Smooth muscle cell (in vitro differentiated cells): ENCODE data around the gene RAB8B. TPM values are rescaled to one million over a fixed set of nuclear protein-coding genes. Genes with fewer than 3 reads are reported as not detected.

Experiments used
- DNase-seq: peaks from one replicate; lab custom pipeline; 2025; ENCODE audit not compliant: unreplicated experiment; lab: John Stamatoyannopoulos, UW
- H2AFZ ChIP-seq: fragments of 200-600 bp; sonication (generic); 2 replicates; pipeline ENCODE4 v1.6.0; 2016; ENCODE audit warnings: antibody characterized with exemption, low read depth, mild to moderate bottlenecking
- H3F3A ChIP-seq: fragments of 200-600 bp; sonication (generic); 2 replicates; pipeline ENCODE4 v1.6.0; 2017; ENCODE audit warnings: antibody characterized with exemption, low read depth
- H3K27ac ChIP-seq: fragments of 200-600 bp; sonication (generic); 2 replicates; pipeline ENCODE4 v1.5.1; 2016; ENCODE audit warnings: low read depth, mild to moderate bottlenecking
- H3K27me3 ChIP-seq: fragments of 200-600 bp; sonication (generic); 2 replicates; pipeline ENCODE4 v1.6.1; 2016; ENCODE audit warnings: low read depth, mild to moderate bottlenecking
- H3K36me3 ChIP-seq: fragments of 200-600 bp; sonication (generic); 2 replicates; pipeline ENCODE4 v1.5.1; 2016; ENCODE audit warnings: low read depth
- H3K4me1 ChIP-seq: fragments of 200-600 bp; sonication (generic); 2 replicates; pipeline ENCODE4 v1.5.1; 2016; ENCODE audit warnings: low read depth
- H3K4me2 ChIP-seq: fragments of 200-600 bp; sonication (generic); 2 replicates; pipeline ENCODE4 v1.6.0; 2016; ENCODE audit warnings: mild to moderate bottlenecking
- H3K4me3 ChIP-seq: fragments of 200-600 bp; sonication (generic); 2 replicates; pipeline ENCODE4 v1.5.1; 2016; ENCODE audit warnings: mild to moderate bottlenecking
- H3K79me2 ChIP-seq: fragments of 200-600 bp; sonication (generic); 2 replicates; pipeline ENCODE4 v1.6.0; 2016; ENCODE audit warnings: low read depth, mild to moderate bottlenecking
- H3K9ac ChIP-seq: fragments of 200-600 bp; sonication (generic); 2 replicates; pipeline ENCODE4 v1.6.0; 2016; ENCODE audit warnings: low read depth
- H3K9me3 ChIP-seq: fragments of 200-600 bp; sonication (generic); replicated peaks from 2 replicates; pipeline ENCODE4 v1.5.1; 2016; ENCODE audit warnings: low read depth
- H4K20me1 ChIP-seq: fragments of 200-600 bp; sonication (generic); 2 replicates; pipeline ENCODE4 v1.6.0; 2016; ENCODE audit warnings: low read depth
- CTCF ChIP-seq: fragments of 200-600 bp; sonication (generic); IDR thresholded peaks from 2 replicates; pipeline ENCODE4 v1.5.1; 2017; ENCODE audit warnings: borderline replicate concordance, mild to moderate bottlenecking, antibody characterized with exemption; ENCODE audit not compliant: insufficient read depth, poor library complexity, severe bottlenecking
- WGBS: methylation state at CpG from one replicate; pipeline ENCODE4 v1.1.7; 2016; ENCODE audit warnings: low lambda C conversion rate; 5-methylcytosine and 5-hydroxymethylcytosine counted together
- polyA plus RNA-seq: library from polyadenylated mRNA; unstranded; fragments of >200 nt; fragmentation: Nextera tagmentation; extraction: Ambion mirVana; gene quantifications from 2 replicates; pipeline ENCODE4 v1.2.1, GENCODE V29; 2016
- total RNA-seq: library from RNA; depleted of rRNA; stranded (reverse); fragments of >200 nt; gene quantifications from 2 replicates; pipeline ENCODE4 v1.2.3, GENCODE V29; 2014

The RAB8B gene
- total and polyA plus RNA-seq, 2 experiments from 2014 or later: 11.5 to 34.7 TPM

- Histone ChIP-seq H3K36me3 (no peaks in the 10 kb centered on the region), H3F3A (no peaks in the 10 kb centered on the region), H3K9ac (no peak overlapping the region), H3K4me3 (no peak overlapping the region), H3K27me3 (no peaks in the 10 kb centered on the region), H3K4me2 (no peak overlapping the region), H3K27ac (no peak overlapping the region), H4K20me1 (no peaks in the 10 kb centered on the region), H3K79me2 (no peaks in the 10 kb centered on the region), H2AFZ (no peak overlapping the region), H3K9me3 (no peaks in the 10 kb centered on the region), H3K4me1 (no peaks in the 10 kb centered on the region)
- WGBS: 95% methylated on average over 5 of the region's 5 CpGs
- TF ChIP-seq CTCF: no peak
- DNase-seq: no peak
These were observed 117.2 kb downstream of the RAB8B start for GRCh38 chr15:63306492-63307073.

GRCh38 chr15:63308491-63308890 is 119.1 kb downstream of the RAB8B start:
- Histone ChIP-seq H3K27ac (no peak overlapping the region), H3K9me3 (no peaks in the 10 kb centered on the region), H3F3A (no peaks in the 10 kb centered on the region), H3K79me2 (no peaks in the 10 kb centered on the region), H3K4me2 (no peak overlapping the region), H4K20me1 (no peaks in the 10 kb centered on the region), H3K36me3 (no peaks in the 10 kb centered on the region), H3K4me3 (no peak overlapping the region), H3K9ac (no peak overlapping the region), H3K4me1 (no peaks in the 10 kb centered on the region), H2AFZ (no peak overlapping the region), H3K27me3 (no peaks in the 10 kb centered on the region)
- WGBS: 77% methylated on average over 4 of the region's 4 CpGs
- DNase-seq: no peak
- no peak for TF ChIP-seq CTCF

GRCh38 chr15:63308947-63309346 is 119.5 kb downstream of the RAB8B start:
- WGBS: 87% methylated on average over 2 of the region's 2 CpGs
- Histone ChIP-seq H3K9ac (no peak overlapping the region), H3F3A (no peaks in the 10 kb centered on the region), H3K9me3 (no peaks in the 10 kb centered on the region), H3K4me2 (no peak overlapping the region), H3K4me1 (no peaks in the 10 kb centered on the region), H2AFZ (no peak overlapping the region), H3K36me3 (no peaks in the 10 kb centered on the region), H4K20me1 (no peaks in the 10 kb centered on the region), H3K27ac (no peak overlapping the region), H3K79me2 (no peaks in the 10 kb centered on the region), H3K27me3 (no peaks in the 10 kb centered on the region), H3K4me3 (no peak overlapping the region)
- DNase-seq: no peak
- TF ChIP-seq CTCF: no peak

- no peak for TF ChIP-seq CTCF
- Histone ChIP-seq H3K9me3 (no peaks in the 10 kb centered on the region), H3K4me3 (no peak overlapping the region), H3K36me3 (no peaks in the 10 kb centered on the region), H3K79me2 (no peaks in the 10 kb centered on the region), H3K4me2 (no peak overlapping the region), H4K20me1 (no peaks in the 10 kb centered on the region), H2AFZ (no peak overlapping the region), H3F3A (no peaks in the 10 kb centered on the region), H3K27me3 (no peaks in the 10 kb centered on the region), H3K27ac (no peak overlapping the region), H3K9ac (no peak overlapping the region), H3K4me1 (no peaks in the 10 kb centered on the region)
- 69% methylated on average over 3 of the region's 3 CpGs for WGBS
- DNase-seq: no peak
These were observed 121.2 kb downstream of the RAB8B start for GRCh38 chr15:63310646-63311045.
